NCI-H526 treated with DMSO at 0.1 percent for 48 hours (cell line): ENCODE results near the gene CST5.
"Not testable (repeated sequence)": the region's sequence is repeated elsewhere in the genome, so short reads cannot be mapped to it uniquely, and the experiment has no call there.

ENCODE experiments used
- DNase-seq: peaks from one replicate; lab custom pipeline; 2025; lab: John Stamatoyannopoulos, UW

The CST5 gene

DNA sequence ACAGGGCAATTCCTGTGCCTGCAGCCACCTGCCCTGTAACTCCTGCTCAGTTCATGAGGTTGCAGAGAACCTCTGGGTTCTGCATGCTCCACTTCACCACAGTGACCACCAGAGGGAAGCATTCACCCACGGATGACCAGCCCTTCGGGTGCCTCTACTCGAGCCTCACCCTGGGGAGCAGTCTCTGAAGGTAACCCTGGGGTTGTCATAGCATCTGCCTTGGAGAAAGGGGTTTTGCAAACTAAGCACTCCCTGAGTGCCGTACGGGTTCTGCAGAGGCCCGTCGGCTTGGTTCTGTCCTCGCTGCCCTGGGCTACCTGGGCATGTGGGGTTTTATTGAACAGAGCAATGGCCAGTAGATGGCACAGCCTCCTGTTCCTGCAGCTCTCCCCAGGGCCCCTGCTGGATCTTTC is 10.2 kb upstream of the CST5 start:
- peak; percentile 53 for DNase-seq

DNA sequence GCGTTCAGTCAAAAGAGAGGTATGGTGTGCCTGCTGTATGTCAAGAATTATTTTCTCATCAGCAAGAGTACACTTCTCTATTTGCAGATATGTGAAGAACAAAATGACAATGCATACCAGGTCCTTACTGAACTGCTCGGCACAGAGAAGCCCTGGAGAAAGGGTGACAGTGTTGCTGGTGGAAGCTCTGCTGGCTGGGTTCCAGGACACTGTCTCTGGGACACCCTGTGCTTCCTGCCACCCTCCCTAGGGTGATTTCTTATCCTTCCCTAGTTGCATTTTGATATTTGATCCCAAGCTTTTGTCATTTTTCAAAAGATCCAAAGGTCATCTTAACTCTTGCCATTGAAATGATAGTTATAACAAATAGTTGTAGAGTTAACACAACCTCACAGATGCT is 8.3 kb upstream of the CST5 start:
- DNase-seq: no peak

DNA sequence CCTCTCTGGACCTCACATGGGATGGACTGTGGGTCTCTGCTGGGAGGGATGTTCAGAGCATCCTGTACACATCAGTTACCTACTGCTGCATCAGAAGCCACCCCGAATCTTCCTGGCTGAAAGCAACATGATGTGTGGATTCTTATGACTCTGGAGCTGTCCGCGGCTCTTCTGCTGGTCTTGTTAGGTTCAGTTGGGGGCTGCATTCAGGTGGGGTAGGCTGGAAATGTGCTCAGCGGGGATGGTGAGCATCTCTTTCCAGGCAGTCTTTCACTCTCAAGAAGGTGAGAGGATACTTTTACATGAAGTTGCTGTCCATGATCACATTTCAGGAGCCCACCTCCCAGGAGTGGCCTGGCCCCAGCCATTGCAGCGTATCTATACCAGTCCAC is 5.2 kb upstream of the CST5 start:
- no peak for DNase-seq

DNA sequence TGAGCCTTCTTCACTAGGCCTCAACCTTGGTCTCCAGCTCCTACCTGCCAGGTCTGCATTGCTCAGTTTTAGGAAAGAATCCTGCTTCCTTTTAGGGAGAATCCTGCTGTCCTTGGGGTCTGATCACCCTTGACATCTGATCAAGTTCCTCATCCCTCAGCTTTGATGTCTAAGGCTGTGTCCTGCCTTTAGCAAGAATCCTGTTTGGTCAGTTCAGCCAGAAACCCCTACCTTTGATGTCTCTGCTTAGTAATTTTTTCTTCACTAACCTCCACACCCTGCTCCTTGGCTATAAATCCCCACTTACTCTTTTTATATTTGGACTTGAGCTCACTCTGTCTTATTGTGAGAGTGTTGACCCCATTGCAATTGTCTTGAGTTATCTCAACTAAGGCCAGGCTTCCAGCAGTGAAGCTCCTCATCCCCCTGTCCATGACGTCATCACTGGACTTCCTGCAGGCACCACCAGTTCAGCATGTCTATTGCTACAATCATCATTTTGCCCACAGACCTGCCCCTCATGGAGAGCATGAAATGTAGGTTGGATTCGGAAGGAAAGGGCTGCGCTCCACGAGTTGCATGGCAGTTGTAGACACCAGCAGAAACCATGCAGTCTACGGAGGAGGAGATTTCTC is 4.7 kb upstream of the CST5 start:
- DNase-seq: no peak

DNA sequence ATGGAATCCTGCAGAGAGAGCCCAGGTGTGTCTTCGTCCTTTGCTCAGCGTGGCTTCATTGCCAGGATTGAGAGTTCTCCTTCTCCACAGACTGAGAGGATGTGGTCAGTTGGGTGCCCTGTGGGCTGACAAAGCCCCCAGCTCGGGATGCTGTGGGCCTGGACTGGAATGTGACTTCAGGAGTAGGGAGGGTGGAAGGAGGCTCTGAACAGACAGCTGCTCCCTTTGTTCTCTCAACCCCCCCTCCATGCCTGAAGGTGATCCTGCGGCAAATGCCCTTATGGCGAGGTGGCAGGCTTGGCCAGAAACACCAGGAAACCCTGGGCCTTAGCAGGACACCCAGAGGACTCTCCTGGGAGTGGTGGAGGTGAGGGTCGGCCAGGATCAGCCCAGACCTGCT is 1.8 kb upstream of the CST5 start:
- DNase-seq: no peak

DNA sequence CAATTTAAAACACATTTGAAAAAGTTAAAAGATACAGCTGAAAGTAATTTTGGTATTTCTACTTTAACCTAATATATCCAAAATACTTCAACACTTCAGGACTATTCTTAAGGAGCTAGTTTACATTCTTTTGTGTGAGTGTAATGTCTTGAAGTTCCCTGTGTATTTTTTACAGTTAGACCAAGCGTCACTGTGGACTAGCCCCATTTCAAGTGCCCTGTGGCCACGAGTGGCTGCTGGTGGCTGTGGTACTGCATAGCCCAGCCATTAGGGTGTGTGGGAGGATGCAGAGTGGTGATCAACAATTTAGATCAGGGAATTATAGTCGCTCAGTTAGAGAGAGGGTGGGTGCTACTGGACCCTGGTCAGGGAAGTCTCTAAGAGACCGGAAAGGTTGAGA is 869 bp upstream of the CST5 start:
- DNase-seq: no peak

DNA sequence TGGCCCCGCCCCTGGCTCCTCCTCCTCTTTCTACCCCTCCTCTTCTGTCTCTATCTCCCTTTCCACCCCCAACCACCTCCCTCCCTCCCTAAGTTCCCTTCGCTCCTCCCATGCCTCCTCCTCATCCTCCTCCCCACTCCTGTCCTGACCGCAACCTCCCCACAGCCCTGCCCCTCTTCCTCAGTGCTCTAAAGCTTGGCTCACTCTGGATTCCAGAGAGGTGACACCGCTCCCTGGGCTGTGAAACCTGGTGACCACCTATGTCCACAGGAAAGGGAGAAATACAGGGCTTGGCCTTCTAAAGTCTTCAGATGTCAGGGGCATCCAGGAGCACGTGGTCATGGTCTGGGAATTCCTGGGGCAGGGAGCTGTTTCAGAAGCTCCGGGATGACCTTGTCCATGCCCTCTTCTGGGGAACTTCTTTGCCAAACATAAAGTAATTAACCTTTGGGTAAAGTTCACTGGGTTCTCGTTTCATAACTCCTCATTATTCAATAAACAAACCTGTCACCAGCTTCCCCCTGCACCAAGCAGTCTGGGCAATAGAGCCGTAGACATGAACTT is 345 bp upstream of the CST5 start:
- DNase-seq: no peak

DNA sequence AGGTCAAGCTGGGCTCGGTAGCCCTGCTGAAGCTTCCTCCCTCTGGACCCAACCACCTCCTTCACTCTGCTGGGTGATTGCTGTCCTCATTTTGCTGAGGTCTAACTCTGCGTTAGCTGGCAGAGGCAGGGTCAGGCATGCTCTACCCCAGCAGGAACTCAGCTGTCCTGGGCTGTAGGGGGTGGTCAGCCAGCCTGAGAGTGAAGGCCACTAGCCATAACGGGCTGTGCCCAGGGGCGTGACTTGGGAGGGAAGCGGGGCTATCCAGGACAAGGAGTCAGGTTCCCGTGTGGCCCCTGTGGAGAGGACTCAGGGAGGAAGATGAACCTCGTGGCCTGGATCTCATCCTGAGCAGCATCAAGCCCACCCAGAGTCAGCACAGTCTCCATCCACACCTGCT is 761 bp downstream of the CST5 start:
- DNase-seq: no peak

DNA sequence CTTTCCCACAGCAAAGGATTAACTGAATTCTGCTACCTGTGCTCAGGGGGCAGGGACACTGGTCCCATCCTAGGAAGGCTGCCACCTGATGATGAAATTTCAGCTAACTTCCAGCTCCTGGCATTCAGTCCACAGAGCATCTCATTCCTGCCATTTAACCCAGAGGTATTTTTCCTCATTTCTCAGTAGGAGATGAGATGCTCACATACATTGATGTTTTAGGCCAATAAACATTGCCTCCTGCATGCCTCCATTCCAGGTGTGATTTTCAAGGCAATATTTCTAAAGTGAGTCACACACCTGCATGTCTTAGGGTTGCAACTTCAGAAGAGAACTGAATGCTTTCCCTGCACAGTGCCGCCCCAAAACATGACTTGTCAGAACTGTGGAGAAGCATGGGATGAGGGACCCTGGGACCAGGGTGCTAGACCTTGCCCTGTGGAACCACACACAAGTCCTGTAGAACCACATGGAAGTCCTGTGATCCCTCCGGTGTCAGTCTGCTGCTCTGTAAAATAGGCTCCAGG is 1.5 kb downstream of the CST5 start:
- not testable (repeated sequence) for DNase-seq

DNA sequence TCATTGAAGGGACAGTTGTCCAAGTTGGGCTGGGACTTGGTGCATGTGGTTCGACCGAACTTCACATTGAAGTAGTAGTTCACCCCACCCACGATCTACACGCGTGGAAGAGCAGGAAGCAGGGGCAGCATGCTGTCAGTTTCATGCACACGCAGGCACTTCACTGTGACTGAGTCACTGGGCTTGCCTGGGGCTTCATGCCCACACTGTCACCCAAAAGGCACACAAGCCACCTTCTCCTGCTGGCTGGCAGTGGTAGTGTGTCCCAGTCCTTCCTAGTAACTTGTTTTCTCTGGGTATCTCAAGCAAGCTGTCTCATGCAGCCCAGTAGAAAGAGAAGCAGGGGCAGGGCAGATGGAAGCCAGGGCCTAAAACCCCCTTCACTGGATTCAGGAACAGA is 2.0 kb downstream of the CST5 start:
- no peak for DNase-seq

DNA sequence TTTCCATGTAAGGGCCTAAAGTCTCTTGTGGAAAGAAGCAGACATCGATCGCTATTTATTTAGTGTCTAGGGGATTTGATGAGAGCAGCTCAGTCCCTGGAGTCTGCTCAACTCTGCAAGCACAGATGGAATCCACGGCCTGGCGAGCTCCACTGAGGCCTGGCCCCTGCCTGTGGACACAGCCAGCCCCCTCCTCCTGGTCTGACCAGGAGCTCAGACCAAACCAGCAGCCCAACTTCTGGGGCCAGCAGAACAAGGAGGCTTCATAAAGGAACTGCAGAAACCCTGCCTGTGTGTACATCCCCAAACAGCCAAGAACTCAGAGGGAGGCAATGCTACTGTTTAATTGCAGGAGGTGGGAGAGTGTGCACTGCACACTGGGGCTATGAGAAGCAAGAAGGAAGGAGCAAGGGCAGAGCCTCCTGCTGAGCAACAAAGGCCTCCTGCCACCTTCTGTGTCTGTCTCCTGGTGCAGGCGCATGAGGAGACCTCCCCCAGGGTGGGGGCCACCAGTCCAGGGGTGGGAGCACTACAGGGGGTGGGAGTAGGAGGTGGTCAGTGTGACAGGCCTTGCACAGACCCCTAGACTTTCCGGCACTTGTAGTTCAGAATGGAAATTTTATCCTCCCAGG is 3.8 kb downstream of the CST5 start:
- DNase-seq: no peak

DNA sequence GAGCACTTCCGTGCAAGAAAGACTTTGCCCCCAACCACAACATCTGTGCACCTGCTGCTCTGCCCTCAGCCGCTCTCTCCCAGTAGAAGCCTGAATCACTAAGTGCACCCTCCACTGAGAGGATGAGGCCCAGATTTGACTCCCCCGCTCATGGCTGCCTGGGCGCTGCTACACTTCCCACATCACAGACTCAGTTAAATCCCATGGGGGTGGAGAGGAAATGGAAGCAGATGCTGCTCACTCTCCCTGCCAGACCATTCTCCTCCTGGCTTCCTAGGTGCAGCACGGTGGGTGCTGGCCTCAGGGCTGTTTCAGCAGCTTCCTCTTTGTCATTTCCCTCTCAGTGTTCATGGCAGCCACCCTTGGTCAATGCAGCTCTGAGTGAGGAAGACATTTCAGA is 4.8 kb downstream of the CST5 start:
- DNase-seq: no peak

DNA sequence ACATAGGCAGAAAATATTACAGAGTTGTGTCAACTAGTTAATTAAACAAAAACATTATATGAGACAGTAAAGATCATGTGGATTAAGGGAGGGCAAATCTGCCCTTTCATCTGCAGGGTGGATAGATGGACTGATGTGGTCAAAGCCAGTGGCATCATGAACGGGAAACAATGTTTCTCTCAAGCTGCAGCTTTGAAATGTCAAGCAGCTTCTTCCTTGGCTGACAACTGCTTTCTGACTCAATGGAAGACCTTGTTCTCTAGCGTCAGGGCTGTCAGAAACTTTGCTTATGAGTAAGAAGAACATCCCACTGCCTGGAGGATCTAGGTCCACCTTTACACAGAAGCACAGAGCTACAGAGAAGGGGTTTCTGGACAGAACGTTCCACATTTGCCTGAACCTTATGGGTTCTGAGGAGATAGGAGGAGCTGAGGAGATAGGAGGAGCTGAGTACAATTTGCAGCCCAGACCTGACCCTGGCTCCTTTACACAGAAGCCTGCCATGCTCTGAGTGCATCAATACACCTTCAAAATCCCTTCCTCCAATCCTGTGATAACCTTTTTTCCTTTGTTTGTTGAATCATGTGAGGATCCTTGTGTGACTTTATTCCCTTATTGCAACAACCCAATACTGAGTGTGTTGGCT is 6.1 kb downstream of the CST5 start:
- DNase-seq: no peak

DNA sequence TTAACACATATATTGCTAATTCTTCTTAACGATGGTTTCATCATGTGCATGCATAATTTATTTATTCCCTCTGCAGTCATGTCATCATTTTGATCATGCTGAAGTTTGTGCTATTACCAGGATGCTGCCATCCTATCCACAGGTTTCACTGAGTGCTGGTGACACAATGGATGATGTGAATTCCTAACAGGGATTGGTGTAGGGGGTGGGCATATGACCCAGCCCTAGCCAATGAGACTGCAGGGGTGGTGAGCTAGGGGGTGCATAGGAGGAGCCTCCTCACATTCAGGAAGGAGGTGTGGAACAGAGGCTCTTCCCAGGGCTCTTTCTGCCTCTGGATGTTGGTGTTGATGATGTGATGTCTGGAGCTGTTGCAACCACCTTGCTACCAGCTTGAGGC is 7.5 kb downstream of the CST5 start:
- no peak for DNase-seq

DNA sequence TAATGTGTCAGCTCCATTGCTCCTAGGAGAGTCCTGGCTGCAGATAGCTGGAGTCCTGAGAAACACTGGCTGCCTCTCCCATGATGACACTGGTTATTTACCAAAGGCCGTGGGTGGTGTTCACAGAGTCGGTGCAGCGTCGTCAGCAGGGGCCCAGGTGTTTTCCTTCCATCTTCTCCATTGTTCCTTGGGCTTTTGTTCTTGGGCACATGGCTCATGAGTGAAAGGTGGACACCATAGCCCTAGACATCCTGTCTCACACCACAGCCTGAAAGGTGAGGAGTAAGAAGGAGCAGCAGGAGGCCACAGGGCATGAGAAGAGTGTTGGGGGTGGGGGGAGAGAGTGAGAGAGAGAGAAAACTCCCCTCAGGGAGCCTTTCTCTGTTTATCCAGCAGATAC is 9.1 kb downstream of the CST5 start:
- no peak for DNase-seq

DNA sequence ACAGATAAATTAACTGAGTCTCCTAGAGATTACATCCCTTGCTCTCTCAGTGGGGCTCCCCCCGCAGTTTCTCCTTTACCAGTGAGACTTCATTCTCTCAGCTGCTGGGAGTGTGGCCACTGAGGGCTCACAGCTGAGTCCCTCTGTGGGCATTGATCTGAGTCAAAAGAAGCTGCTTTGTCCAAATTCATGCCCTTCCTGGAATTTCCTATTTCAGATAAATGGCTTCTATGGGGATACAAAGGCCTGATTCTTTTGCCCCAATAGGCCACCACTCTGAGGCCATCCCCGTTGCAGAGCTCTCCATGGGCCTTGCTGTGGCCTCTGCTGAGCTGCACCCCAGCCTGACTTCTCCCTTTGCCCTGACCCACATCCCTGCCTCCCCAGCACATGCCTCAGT is 10.0 kb downstream of the CST5 start:
- no peak for DNase-seq

DNA sequence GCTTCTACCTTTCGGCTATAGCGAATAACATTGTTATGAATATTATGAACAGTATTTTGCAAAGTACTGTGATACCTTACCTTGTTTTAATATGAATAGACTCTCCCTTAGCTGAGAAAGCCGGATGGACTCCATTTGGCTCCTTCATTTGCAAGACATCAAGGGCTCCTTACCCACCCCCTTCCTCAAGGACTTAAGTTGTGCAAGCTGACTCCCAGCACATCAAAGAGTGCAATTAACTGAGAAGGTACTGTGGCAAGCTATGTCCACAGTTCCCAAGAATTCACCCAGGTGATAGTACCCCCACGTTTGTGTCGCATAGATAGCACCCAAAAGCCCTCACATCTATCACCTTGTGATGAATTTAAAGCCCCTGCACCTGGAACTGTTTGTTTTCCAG is 11.2 kb downstream of the CST5 start:
- no peak for DNase-seq

DNA sequence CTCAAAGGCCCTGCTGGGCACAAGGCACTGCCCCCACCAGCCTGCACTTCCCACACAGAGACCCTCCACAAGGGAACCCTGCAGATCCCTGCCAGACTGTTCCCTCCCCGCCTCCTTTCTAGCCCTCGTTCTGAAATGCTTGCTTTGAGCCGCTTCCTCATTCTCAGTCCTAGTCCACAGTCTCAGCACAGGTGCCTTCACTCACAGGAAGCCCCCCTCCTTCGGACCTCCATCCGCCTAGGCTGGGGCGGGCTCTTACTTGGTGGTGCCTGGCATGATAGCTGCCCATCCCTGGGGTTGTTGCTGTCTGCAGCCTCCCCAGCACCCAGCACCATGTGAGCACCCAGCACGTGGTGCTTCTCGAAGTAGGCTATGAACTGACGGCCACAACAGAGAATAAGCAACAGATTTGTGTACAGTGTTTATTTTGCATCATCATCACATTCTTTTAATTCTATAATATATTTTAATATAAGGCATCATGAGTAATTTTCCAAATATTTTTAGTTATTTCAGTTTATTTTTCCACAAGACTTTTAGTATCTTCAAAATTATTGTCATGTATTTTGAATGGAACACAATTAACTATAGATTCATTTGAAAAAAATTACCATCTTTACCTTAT is 12.3 kb downstream of the CST5 start:
- DNase-seq: no peak

DNA sequence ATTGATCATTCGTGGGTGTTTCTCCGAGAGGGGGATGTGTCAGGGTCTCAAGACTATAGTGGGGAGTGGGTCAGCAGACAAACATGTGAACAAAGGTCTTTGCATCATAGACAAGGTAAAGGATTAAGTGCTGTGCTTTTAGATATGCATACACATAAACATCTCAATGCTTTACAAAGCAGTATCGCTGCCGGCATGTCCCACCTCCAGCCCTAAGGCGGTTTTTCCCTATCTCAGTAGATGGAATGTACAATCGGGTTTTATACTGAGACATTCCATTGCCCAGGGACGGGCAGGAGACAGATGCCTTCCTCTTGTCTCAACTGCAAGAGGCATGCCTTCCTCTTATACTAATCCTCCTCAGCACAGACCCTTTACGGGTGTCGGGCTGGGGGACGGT is 18.8 kb downstream of the CST5 start:
- not testable (repeated sequence) for DNase-seq

DNA sequence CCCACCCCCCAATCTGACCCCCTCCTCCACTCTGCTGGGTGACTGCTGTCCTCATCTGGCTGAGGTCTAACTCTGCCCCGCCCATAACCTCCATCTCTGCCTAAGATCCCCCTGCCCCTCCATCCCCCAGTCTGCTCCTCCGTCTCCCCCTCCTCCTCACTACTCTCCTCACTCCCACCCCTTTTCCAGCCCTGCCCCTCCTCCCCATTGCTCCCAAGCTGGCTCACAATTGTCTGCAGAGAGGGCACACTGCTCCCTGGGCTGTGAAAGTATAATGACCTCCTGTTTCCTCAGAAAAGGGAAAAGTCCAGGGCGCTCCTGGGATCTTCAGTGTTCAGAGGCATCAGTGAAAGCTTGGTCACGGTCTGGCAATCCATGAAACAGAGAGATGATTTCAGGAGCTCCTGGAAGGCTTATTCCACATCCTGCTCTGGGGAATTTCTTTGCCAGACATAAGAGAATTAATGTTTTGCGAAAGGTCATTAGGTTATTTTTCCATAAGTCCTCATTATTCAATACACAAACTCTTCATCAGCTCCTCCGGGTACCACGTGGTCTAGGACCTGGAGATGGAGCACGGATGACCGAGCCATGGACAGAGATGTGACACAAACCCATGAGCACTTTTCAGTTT is 21.5 kb downstream of the CST5 start:
- no peak for DNase-seq

DNA sequence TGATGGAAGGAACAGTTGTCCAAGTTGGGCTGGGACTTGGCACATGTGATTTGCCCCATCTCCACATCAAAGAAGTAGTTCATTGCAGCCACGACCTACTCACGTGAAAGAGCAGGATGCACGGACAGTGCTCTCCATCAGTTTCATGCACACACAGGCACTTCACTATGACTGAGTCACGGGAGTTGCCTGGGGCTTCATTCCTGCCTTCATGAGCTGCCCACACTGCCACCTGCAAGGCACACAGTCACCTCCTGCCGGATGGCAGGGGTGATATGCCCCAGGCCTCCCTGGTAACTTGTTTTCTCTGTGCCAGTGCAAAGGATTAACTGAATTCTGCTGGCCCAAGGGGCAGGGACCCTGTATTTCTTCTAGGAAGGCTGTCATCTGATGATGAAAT is 22.8 kb downstream of the CST5 start:
- no peak for DNase-seq

DNA sequence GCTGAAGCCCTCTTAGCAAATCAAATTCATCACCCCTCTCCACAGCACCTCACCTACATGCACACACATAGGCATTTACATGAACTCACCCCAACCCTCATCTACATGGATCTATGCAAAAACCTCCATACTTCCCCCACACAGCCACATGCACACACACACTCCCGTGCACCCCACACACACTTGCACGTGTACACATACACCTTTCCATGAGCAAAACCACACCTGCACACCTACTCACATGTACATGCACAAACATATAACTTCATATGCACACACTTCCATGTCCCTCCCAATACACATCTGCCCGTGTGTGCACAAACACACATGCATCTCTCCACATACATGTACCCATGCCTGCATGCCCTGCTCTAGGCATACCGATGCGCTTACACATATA is 23.3 kb downstream of the CST5 start:
- no peak for DNase-seq
